K562 (cell line): ENCODE measurements around the gene BCAS3. TPM values are rescaled to one million over a fixed set of nuclear protein-coding genes. Genes with fewer than 3 reads are reported as not detected.
A peak's percentile ranks its signal among the peaks of the same experiment; 100 is the strongest.

ENCODE experiments used
- ATAC-seq: fragments of 200-7000 bp; cut with Tn5 transposase; 3 replicates; pipeline ENCODE4 v1.9.1; 2020; ENCODE audit warnings: moderate library complexity
- BruUV-seq: library from RNA; stranded (reverse); fragments of 400-500 nt; replicated peaks from 2 replicates; lab custom pipeline; 2021; lab: Mats Ljungman, UMichigan
- CTCF ChIA-PET: fragments of 300-600 bp; formaldehyde crosslinking; extraction: SDS; loops from one replicate; lab custom pipeline; 2021; ENCODE audit warnings: low intra/inter-chr PET ratio; lab: Yijun Ruan, JAX
- POLR2A ChIA-PET: fragments of 300-600, 350-650 bp; sonication (Branson Sonifier 250); formaldehyde crosslinking; extraction: SDS; loops from one replicate; lab custom pipeline; 2021; ENCODE audit warnings: antibody characterized with exemption, inconsistent platforms; lab: Yijun Ruan, JAX
- DNase-seq, 4 experiments: peaks; one replicate each; pipeline versions ENCODE4 v3.0.0 to v3.0.0-alpha.2; 2011 to 2018; ENCODE audit warnings: low spot score in 3 of 4, mixed read lengths in 3 of 4; ENCODE audit errors: extremely low read depth in 1 of 4
- FAIRE-seq: peaks from 2 replicates; lab custom pipeline; 2011; peaks lifted over from hg19 to GRCh38; lab: Jason Lieb, UNC
- H2AFZ ChIP-seq: 2 replicates; pipeline ENCODE4 v1.6.0; 2011; ENCODE audit warnings: low read depth, low read length, control low read depth, inconsistent platforms
- H3K27ac ChIP-seq: fragments of 200-600 bp; 3 replicates; pipeline ENCODE4 v1.8.0; 2011; ENCODE audit warnings: low read depth, mild to moderate bottlenecking, control low read depth, inconsistent platforms, low read length, moderate library complexity, mixed read lengths; ENCODE audit errors: extremely low read depth
- H3K27me3 ChIP-seq, 2 experiments: fragments of 300-600 bp in 1 of 2; 2 replicates in 1 of 2; 3 replicates in 1 of 2; pipeline versions ENCODE4 v1.6.0 to v1.8.0; 2011; ENCODE audit warnings: inconsistent platforms in 2 of 2, low read length in 2 of 2, mild to moderate bottlenecking in 1 of 2, mixed read lengths in 1 of 2, moderate library complexity in 1 of 2; ENCODE audit not compliant: control insufficient read depth in 2 of 2, insufficient read depth in 2 of 2
- H3K36me3 ChIP-seq: fragments of 300-600 bp; 3 replicates; pipeline ENCODE4 v1.8.0; 2011; ENCODE audit warnings: mild to moderate bottlenecking, low read length, inconsistent platforms; ENCODE audit not compliant: control insufficient read depth, insufficient read depth
- H3K4me1 ChIP-seq, 2 experiments: fragments of 200-600 bp in 1 of 2; replicated peaks in 1 of 2; 2 replicates in 1 of 2; 3 replicates in 1 of 2; pipeline versions ENCODE4 v1.5.1 to v1.8.0; 2011; ENCODE audit warnings: inconsistent platforms in 2 of 2, low read length in 2 of 2, mild to moderate bottlenecking in 1 of 2, mixed read lengths in 1 of 2, moderate library complexity in 1 of 2; ENCODE audit not compliant: control insufficient read depth in 2 of 2, insufficient read depth in 2 of 2
- H3K4me2 ChIP-seq: 2 replicates; pipeline ENCODE4 v1.6.1; 2011; ENCODE audit warnings: low read length, control low read depth, inconsistent platforms, mixed read lengths; ENCODE audit not compliant: insufficient read depth
- H3K4me3 ChIP-seq: fragments of 200-600 bp; sonication (generic), shearing (Covaris generic); 2 replicates; pipeline ENCODE4 v1.5.1; 2016; ENCODE audit warnings: control low read depth, inconsistent platforms
- H3K79me2 ChIP-seq: fragments of 200-600 bp; 3 replicates; pipeline ENCODE4 v1.8.0; 2011; ENCODE audit warnings: low read length, inconsistent platforms; ENCODE audit not compliant: control insufficient read depth, insufficient read depth
- H3K9ac ChIP-seq, 2 experiments: 2 replicates each; pipeline versions ENCODE4 v1.6.0 to v1.6.1; 2011; ENCODE audit warnings: low read depth in 2 of 2, low read length in 2 of 2, control low read depth in 1 of 2, inconsistent platforms in 1 of 2, mild to moderate bottlenecking in 1 of 2, mixed read lengths in 1 of 2; ENCODE audit not compliant: insufficient read depth in 1 of 2
- H3K9me1 ChIP-seq: one replicate; pipeline ENCODE4 v1.6.0; 2011; ENCODE audit warnings: inconsistent platforms, mild to moderate bottlenecking, low read length, moderate library complexity; ENCODE audit not compliant: control insufficient read depth, insufficient read depth
- H3K9me3 ChIP-seq: replicated peaks from 2 replicates; pipeline ENCODE4 v1.5.1; 2011; ENCODE audit warnings: low read depth, low read length, inconsistent platforms; ENCODE audit not compliant: control insufficient read depth, insufficient read depth
- H4K20me1 ChIP-seq: replicated peaks from 2 replicates; pipeline ENCODE4 v1.6.1; 2011; ENCODE audit warnings: low read length, inconsistent platforms, mixed read lengths; ENCODE audit not compliant: control insufficient read depth, insufficient read depth
- RCOR1 ChIP-seq, 2 experiments: IDR thresholded peaks; 2 replicates each; pipeline ENCODE4 v1.6.1; 2012; ENCODE audit warnings: low read depth in 2 of 2, low read length in 2 of 2, borderline replicate concordance in 1 of 2, improper control_type of control experiment in 1 of 2
- ZBTB11 ChIP-seq, 3 experiments: fragments of 200-800 bp in 1 of 3; fragments of 250-450 bp in 1 of 3; fragments of 450-650 bp in 1 of 3; sonication (Bioruptor Pico) in 1 of 3; sonication (Bioruptor generic) in 1 of 3; formaldehyde crosslinking in 1 of 3; IDR thresholded peaks; 2 replicates each; pipeline versions ENCODE4 v1.6.1 to v1.8.0; 2016 to 2022; ENCODE audit warnings: mild to moderate bottlenecking in 2 of 3, missing genetic modification characterization in 2 of 3, missing compliant biosample characterization in 1 of 3, moderate library complexity in 1 of 3
- WGBS: fragments of 100-300 bp; shearing (Covaris generic); methylation state at CpG from one replicate; pipeline ENCODE4 v1.1.6; 2016; ENCODE audit warnings: low coverage, mixed read lengths; ENCODE audit not compliant: insufficient coverage; ENCODE audit errors: missing lambda C conversion rate; 5-methylcytosine and 5-hydroxymethylcytosine counted together
- in situ Hi-C: fragments of 300-500 bp; cut with MboI; formaldehyde crosslinking; loops from 4 replicates; pipeline ENCODE4 v1.15.0; 2018; ENCODE audit warnings: inconsistent platforms, mixed read lengths
- intact Hi-C: fragments of 100-400 bp; cut with micrococcal nuclease; formaldehyde crosslinking; loops from 2 replicates; pipeline ENCODE4 v1.14.2; 2022
- polyA plus RNA-seq, 8 experiments: library from polyadenylated mRNA; depleted of rRNA in 4 of 8; stranded (reverse) in 5 of 8; unstranded in 3 of 8; fragments of >200 nt; fragmentation: Nextera tagmentation in 2 of 8; fragmentation: Illumina TruSeq in 1 of 8; extraction: Ambion mirVana in 2 of 8; extraction: Trizol in 1 of 8; gene quantifications; 2 replicates each; pipeline versions ENCODE4 v1.2.1 to v1.2.3, GENCODE V29; 2011 to 2014; ENCODE audit warnings: inconsistent platforms in 1 of 8, missing spikeins in 1 of 8
- total RNA-seq, 7 experiments: library from RNA; depleted of rRNA in 6 of 7; stranded (reverse); fragments of >200 nt in 6 of 7; fragmentation: Illumina TruSeq in 2 of 7; extraction: Trizol in 2 of 7; gene quantifications; 2 replicates each; pipeline versions ENCODE4 v1.2.1 to v1.2.3, GENCODE V29; 2011 to 2021; ENCODE audit warnings: low replicate concordance in 1 of 7

Gene BCAS3
- total and polyA plus RNA-seq, 9 of the 15 experiments (the other 6 are each of a cell fraction or from before 2014, with no cell fraction given): 1.9 to 5.5 (median 3.5) TPM

- Histone ChIP-seq H3K27ac (no peak overlapping the region), H3K27me3 (no peaks in the 10 kb centered on the region), H3K9me3 (no peaks in the 10 kb centered on the region), H3K4me1 (no peaks in the 10 kb centered on the region), H3K79me2 (no peaks in the 10 kb centered on the region; the same call in 2 of the 3 replicates), H3K9me1 (no peaks in the 10 kb centered on the region), H3K36me3 (peaks cover 38% of the 10 kb centered on the region; the same call in 2 of the 3 replicates), H3K4me3 (no peak overlapping the region), H4K20me1 (no peaks in the 10 kb centered on the region), H2AFZ (no peak overlapping the region), H3K9ac (no peak overlapping the region), H3K4me2 (no peak overlapping the region)
- in situ Hi-C loops: no loop called here
- ATAC-seq (no peak), DNase-seq (no peak), FAIRE-seq (no peak)
- ChIA-PET POLR2A (interaction anchor here (1.3 kb wide), 1 partner anchor 15 kb away, joined by 3 read pairs; no protein-coding TSS in a partner anchor), CTCF (no interaction called here)
- BruUV-seq: no TSS peak
- intact Hi-C loops: no loop called here
- TF ChIP-seq RCOR1 (IDR thresholded peaks at IDR 0.05; ENCODE audit: borderline replicate concordance in 1 of 2, low read depth in 2 of 2, low read length in 2 of 2) (no peak), ZBTB11 (CRISPR knock-in tag; IDR thresholded peaks at IDR 0.05) (peak in 1 of 3 experiments; percentile 87; a peak in 2 of 6 replicates)
- 81% methylated on average over 2 of the region's 2 CpGs for WGBS
These were observed 16.2 kb upstream of the BCAS3 start for GRCh38 chr17:60661489-60661888.
